Posterior vena cava (tissue), 2 donors: Measurements from ENCODE around the gene DNAH11. TPM values are rescaled to one million over a fixed set of nuclear protein-coding genes. Genes with fewer than 3 reads are reported as not detected.

ENCODE experiments used
- DNase-seq: peaks from one replicate; pipeline ENCODE4 v3.0.0-alpha.2; 2020; ENCODE audit warnings: low spot score
- intact Hi-C, 2 donors: fragments of 100-400 bp; cut with DNase I; formaldehyde crosslinking; loops; one replicate each; pipeline versions ENCODE4 v1.14.1 to v1.14.2; 2022 to 2023
- total RNA-seq, 2 donors: library from RNA; stranded (reverse); fragmentation: NEBNext Ultra II Directional; extraction: Animal tissue kit (Norgen Biotek cat#: 25700); gene quantifications; one replicate each; pipeline ENCODE4 v1.2.1, GENCODE V29; 2021
- donor health status: DM: yes; HTN: yes; CAD: no.
- donor health status: DM: yes; HTN: yes; CAD: no.

DNAH11 gene
- total RNA-seq, 2 donors from 2014 or later, result 0.51 to 0.81 TPM

GRCh38 chr7:21753071-21753470 lies 210.2 kb downstream of the DNAH11 start:
- no peak for DNase-seq
- intact Hi-C loops, result no loop called here

DNA sequence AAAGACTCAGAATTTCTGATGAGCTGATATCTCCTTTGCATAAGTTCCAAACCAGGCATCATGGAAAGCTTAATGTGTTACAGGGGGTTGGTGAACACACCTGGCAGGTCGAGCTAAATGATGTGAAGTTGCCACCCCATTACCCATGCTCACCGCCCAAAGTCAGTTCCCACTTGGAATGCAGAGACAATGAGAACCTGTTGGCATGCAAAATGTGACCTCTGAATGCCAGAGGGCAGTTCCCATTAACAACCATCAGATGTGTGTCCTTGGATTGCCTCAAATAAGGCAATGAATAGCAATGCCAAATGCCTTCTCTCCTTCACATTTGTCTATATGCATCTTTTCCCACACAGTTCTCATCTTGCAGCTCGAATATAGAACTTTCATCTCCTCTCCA lies 212.1 kb downstream of the DNAH11 start:
- no peak for DNase-seq
- intact Hi-C loops, result no loop called here

DNA sequence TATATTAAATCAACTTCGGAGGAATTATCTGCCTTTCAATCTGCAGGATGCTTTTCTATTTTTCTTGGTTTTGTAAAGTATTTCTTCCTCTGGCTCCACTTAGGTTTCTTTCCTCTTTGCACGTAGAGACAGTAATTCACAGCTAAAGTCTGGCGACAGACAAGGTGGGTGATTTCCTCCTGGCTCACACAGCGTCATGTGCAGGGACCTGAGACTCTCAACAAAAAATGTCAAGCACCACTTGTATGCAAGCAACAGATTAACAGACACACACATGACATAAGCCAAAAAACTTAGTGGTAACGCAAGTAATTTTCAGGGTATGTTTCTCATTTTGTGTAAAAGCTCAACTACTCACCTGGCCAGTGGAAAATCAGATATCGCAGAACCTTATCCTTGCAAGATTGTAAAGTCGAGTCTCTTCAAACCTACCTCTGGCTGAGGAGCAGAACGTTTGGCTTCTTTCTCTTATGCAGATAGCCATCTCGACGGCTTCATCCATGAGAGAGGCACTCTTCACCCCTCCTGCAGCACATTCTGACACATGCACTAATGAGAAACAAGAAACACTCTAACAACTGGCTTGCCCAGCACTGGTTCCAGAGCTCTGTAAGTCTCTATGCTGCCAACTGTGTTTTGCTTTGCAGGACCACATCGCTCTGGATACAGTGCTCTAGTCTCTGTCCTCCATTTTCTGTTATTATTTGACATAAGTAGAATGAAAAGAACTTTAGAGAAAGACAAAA lies 214.9 kb downstream of the DNAH11 start:
- no peak for DNase-seq
- intact Hi-C loops, result no loop called here

- intact Hi-C loops, result no loop called here
- no peak for DNase-seq
Measured at GRCh38 chr7:21758286-21758685, 215.4 kb downstream of the DNAH11 start.

DNA sequence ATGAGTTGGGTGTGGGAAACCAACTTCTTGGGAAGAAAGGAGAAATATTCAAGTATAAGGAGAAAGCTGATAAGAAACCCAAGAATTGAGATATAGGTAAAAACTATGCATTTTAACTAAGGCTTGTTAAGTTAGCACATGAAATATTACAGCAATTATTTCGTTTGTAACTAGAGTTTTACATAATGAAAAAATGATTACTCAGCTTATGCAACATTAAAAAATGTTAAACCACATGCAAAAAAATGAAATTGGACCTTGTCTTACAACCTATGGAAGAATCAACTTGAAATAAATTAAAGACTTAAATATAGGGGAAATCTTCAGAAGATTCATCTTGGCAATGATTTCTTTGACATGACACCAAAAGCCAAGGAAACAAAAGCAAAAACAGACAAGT lies 219.6 kb downstream of the DNAH11 start:
- no peak for DNase-seq
- intact Hi-C loops, result no loop called here

DNA sequence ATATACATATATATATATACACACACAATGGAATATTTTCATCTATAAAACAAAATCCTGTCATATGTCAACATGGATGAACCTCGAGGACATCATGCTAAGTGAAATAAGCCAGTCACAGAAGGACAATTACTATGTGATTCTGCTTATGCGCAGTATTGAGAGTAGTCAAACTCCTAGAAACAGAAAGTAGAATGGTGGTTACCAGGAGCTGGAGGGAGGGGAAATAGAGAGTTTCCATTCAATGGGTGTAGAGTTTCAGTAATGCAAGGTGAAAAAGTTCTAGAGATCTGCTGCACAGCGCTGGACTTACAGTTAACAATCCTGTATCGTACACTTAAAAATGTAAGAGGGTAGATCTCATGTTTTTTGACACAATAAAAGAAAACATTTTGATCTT lies 221.0 kb downstream of the DNAH11 start:
- intact Hi-C loops, result no loop called here

GRCh38 chr7:21766218-21766617 lies 223.4 kb downstream of the DNAH11 start:
- intact Hi-C loops, result no loop called here
- DNase-seq, result no peak

More for the DNA sequence above, 221.0 kb downstream of the DNAH11 start:
- DNase-seq, result no peak

GRCh38 chr7:21767300-21767900 lies 224.6 kb downstream of the DNAH11 start:
- no peak for DNase-seq
- intact Hi-C loops, result no loop called here

- DNase-seq, result no peak
- intact Hi-C loops, result no loop called here
Measured at GRCh38 chr7:21768279-21768678, 225.4 kb downstream of the DNAH11 start.

DNA sequence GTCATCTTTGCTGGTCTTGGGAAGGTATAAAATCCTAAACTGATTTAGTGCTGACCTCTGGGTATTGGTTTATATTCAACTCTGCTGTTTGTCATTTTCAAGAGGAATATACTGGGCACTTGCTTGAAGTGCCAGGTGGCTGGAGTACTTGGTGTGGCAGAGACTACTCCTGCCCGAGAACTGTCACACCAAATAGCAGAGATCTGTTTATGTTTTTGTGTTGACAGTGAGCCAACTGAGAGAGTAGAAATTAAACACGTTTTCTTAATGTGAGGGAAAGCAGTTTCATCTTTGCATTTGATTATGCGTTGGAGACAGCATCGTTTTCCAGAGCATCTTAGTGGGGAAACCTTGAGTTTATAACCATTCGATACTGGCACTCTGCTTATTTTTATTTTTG lies 228.4 kb downstream of the DNAH11 start:
- intact Hi-C loops, result no loop called here
- no peak for DNase-seq

GRCh38 chr7:21771906-21772610 lies 229.2 kb downstream of the DNAH11 start:
- no peak for DNase-seq
- intact Hi-C loops, result no loop called here

- intact Hi-C loops, result no loop called here
- no peak for DNase-seq
Measured at GRCh38 chr7:21773326-21773725, 230.5 kb downstream of the DNAH11 start.

- no peak for DNase-seq
- intact Hi-C loops, result no loop called here
Measured at GRCh38 chr7:21777921-21778320, 235.1 kb downstream of the DNAH11 start.

DNA sequence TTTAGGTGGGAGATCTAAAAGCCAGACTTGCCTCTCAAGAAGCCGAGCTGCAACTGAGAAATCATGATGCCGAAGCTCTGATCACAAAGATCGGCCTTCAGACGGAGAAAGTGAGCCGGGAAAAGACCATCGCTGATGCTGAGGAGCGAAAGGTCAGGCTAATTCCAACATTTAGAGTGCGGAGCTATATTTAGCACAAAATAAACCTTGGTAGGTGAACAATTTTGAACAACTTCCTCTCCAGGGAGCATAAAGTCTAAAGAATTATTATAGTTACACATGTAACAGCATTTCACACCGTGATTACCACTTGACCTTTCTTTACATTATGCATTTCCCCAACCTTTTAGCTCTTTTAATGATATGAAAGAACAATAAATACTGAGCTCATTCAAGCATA lies 236.1 kb downstream of the DNAH11 start:
- no peak for DNase-seq
- intact Hi-C loops, result no loop called here

DNA sequence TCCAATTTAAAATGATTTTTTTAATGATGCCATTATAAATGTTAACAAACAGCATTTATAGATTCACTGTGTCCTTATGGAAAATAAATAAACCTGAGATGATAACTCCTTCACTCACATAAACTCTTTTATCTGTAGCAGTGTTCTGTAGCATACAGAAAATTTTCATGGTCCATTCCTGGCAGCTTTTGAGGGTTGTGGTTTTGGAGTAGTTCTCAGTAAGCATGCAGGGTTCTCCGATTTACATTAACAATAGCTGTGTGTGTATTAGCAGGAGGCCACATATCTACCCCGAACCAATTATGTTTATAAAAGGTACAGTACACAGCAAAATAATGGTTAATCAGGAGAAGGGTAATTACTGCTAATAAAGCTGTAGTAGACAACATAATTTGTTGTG lies 240.2 kb downstream of the DNAH11 start:
- no peak for DNase-seq
- intact Hi-C loops, result no loop called here

GRCh38 chr7:21784989-21785388 lies 242.2 kb downstream of the DNAH11 start:
- no peak for DNase-seq
- intact Hi-C loops, result no loop called here

DNA sequence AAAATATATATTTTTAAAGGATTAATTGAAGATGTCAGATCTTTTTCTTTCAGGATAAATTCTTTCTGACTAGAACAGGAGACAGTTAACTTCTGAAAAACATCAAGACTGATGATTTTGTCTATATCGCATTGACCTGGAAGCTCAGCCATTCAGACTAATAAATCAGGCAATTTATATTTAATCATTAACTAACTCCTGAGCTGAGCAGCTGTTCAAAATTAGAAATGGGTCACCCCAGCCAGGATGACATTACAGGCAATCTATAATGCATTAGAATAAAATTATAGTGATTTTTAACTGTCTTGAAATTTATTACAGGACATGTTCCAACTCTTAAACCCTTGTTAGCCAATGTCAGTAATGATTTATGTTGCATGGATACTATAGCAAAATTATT lies 263.0 kb downstream of the DNAH11 start:
- intact Hi-C loops, result no loop called here
- no peak for DNase-seq

DNA sequence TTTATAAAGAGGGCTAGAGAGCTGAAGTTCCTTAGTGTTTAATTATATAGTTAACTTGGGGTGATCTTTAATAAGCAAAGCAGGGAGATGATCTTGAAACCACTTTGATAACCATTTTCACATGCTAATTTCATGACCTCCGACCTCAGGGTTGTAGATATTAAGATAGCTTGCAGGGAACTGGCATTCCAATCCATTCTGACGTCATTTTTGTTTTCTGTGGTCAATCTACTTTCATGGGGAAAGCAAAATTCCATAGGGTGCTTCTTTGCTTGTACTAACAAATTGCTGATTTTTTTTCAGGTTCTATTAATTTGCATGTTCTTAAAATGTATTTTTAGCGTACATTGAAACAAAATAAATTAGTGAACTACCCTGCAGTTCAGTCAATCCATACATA lies 263.5 kb downstream of the DNAH11 start:
- intact Hi-C loops, result no loop called here
- DNase-seq, result no peak

DNA sequence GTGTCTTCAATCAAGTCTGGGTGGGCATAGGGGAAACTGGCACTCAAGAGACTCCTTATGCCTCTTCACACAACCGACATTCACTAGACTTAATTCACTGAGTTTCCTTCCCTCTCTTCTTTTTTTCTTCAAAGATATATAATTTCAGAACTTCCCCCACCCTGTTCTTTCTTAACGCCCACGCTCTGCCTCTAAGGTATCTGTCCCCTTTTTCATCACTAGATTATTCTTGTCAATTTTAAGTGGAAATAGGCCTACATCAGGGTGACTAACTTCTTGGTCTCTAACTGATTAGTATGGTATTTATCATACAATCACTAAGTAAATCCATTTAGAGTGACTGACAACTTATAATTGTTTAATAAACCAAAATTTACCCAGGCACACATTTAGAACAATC lies 276.2 kb downstream of the DNAH11 start:
- intact Hi-C loops, result no loop called here
- no peak for DNase-seq

DNA sequence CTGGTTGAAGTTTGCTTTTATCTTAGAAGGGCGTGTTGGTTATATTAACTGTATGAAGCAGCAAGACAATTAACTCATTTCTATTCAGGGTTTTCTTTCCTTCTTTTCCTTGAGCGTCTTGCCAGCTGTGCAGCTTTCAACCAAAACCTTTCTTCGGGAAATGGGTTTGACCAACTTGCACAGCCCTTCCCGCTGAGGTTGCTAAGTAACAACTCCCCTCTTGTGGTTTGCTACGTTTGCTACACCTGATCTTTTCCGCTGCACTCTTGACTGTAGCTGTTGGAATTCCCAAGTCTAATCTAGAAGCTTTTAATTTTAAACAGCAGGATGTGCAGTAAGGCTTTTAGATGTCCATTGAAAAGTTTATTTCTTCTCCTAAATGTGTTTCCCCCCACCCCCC lies 286.0 kb downstream of the DNAH11 start:
- intact Hi-C loops, result no loop called here
- DNase-seq, result no peak

GRCh38 chr7:21829731-21830130 lies 286.9 kb downstream of the DNAH11 start:
- DNase-seq, result no peak
- intact Hi-C loops, result no loop called here
